GM18505 (cell line): Measurements from ENCODE around the gene TRNP1.

Experiments used
- ATAC-seq: cut with Tn5 transposase; IDR thresholded peaks from one replicate; pipeline ENCODE4 v1.9.1; 2021; ENCODE audit not compliant: unreplicated experiment
- POLR2A ChIP-seq: IDR thresholded peaks from 4 replicates; pipeline ENCODE4 v1.6.1; 2011; ENCODE audit warnings: borderline replicate concordance; ENCODE audit not compliant: insufficient read depth, insufficient read length; ENCODE audit errors: extremely low read depth

Gene TRNP1

DNA sequence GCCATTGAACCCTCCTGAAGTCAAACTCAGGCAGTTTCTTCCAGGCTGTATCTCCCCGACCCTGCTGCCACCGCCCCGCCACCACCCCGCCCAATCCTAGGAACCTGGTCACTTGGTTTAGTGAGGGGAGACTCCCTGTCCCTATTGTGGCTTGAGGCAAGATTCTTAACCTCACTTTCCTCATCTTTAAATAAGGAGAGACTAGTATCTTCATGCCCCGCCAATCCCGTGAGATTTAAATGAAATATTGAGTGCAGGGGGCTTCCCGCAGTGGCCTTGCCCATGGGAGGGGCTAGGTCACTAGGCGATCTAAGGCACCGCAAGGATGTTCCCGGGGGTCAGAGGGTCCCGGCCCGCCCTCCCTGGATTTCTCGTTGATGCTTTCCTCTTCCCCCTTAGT lies 34.2 kb upstream of the TRNP1 start:
- TF ChIP-seq POLR2A, result no peak
- no peak for ATAC-seq

DNA sequence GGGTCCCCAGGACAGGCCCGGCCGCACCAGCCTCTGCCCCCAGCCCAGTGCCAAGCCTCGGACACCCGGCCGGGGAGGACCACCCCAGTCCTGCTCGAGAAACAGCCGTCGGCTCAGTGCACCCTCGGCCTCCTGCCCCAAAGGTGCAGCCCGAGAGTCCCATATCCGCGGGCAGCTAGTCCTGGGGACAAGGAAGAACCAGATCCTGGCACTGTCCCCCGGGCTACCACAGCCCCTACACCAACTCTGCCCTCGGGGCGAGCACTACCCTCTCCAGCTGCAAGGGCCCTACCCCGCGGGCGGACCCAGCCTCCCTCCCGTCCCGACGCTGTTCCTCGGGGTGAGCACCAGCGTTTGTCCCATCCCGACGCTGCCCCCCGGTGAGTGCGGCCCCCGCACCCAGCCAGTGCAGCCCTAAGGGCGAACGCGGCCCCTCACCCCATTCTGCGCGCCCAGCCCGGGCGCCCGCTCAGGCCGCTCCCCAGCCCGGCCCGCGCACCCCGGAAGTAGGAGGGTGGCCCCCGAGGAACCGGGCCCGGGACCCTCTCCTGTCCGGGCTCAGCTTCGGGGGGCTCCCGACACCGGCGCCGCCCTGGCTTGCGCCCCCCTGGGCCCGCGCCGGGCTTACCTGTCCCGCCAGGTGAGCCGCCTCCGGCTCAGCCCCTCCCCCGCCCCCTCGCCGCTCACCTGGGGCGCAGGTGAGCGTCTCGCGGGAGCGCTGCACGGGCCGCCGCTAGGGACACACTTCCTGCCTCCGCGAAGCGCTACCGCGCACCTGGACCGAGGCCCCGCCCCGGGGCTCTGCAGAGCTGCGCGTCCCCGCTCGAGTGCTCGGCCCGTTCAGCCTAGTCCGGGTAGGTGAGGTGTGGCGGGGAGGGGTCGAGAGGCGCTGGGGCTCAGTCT lies 33.5 kb upstream of the TRNP1 start, which contains the start of gene KDF1:
Gene KDF1 (minus strand): TSS at position 747 of the 903 bp plus-strand sequence. CDS start 8,088 bp downstream, outside the sequence.
- TF ChIP-seq POLR2A, result no peak
- ATAC-seq, result no peak

DNA sequence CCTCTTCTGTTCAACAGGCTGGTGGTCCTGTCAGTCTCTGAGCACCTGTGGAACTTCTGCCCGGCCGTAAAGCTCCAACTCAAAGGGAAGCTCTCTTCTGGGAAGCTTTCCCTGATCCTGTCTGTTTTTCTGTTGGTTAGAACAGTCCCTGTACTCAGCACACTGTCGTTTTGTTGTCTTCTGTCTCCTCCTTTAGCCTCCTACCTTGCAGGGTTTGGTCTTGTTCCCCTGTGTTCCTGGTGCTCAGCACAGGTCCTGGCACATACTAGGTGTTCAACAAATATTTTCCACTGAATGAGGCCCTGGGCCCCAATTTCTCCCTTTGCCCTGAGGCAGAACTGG lies 32.9 kb upstream of the TRNP1 start:
- ATAC-seq, result no peak
- no peak for TF ChIP-seq POLR2A

DNA sequence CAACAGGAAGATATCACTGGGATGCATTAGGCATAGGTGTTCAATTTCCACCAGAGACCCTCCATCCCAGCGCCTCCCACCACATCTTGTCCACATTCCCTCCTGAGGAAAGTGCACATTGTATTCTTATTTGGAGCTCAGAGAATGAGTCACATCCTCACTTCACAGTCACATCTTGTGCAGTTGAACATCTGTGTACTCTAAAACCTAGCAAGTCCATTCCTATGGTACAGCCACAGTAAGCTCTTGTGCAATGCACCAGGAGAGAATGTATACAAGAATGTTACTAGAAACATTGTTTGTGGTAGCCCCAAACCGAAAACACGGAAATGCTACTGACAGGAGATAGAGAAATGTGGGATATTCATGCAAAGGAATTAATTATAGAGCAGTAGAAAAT lies 31.7 kb upstream of the TRNP1 start:
- TF ChIP-seq POLR2A, result no peak
- no peak for ATAC-seq

DNA sequence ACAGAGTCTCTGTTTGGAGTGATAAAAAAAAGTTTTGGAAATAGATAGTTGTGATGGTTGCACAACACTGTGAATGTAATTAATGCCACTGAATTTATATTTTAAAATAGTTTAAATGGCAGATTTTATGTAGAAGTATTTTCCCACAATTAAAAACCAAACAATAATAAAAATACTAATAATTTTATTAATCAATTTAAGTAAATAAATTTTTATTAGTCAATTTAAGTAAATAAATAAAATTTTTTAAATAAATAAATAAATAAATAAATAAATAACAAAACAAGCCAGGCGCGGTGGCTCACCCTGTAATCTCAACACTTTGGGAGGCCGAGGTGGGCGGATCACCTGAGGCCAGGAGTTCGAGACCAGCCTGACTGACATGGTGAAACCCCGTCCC lies 28.3 kb upstream of the TRNP1 start:
- ATAC-seq, result no peak
- no peak for TF ChIP-seq POLR2A

DNA sequence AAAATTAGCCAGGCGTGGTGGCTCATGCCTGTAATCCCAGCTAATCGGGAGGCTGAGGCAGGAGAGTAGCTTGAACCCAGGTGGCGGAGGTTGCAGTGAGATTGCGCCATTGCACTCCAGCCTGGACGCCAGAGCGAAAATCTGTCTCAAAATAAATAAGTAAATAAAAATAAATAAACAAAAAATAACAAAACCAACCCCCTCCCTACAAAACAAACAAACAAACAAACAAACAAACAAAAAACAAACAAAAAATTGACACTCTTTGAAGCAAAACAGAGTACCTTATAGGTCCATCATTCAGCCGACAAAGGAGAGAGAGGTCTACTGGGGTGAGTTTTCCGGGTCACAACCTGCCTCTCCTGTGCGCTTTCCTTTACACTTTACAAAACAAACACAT lies 27.9 kb upstream of the TRNP1 start:
- ATAC-seq, result no peak

DNA sequence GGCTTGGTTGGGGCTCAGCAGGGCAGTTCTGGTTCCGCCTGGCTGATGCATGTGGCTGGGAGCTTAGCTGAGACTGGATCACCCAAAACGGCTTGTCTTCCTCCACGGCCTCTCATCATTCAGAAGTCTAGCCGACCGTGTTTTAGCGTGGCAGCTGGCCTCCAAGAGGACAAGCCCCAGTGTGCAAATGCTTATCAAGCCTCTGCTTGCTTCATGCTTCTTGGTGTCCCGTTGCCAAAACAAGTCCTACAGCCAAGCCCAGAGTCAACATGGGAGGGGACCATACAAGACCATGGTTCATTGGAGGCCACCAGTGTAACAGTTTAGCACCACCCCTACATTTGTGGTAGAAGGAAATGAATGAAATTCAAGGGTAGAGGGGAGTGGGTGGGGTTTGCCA lies 22.7 kb upstream of the TRNP1 start:
- TF ChIP-seq POLR2A, result no peak
- ATAC-seq, result no peak

More for the DNA sequence above, 27.9 kb upstream of the TRNP1 start:
- no peak for TF ChIP-seq POLR2A

DNA sequence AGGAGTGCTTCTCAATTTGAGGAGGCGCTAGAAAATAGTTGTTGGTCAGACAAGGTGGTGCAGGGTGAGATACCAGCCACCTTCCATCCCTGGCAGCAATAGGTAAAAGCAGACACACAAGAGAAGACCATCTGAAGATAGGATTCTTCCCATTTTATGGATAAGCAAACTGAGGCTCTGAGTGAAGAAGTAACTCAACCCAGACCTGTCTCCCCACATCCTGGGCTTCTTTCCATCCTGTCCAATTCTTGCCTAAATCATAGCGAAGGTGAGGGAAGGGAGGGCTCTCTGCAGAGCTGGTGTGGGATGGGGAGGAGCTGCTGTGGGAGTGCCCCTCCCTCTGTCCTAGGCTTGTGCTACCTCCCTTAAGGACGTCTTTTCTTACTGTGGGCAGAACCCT lies 21.9 kb upstream of the TRNP1 start:
- TF ChIP-seq POLR2A, result no peak
- no peak for ATAC-seq

DNA sequence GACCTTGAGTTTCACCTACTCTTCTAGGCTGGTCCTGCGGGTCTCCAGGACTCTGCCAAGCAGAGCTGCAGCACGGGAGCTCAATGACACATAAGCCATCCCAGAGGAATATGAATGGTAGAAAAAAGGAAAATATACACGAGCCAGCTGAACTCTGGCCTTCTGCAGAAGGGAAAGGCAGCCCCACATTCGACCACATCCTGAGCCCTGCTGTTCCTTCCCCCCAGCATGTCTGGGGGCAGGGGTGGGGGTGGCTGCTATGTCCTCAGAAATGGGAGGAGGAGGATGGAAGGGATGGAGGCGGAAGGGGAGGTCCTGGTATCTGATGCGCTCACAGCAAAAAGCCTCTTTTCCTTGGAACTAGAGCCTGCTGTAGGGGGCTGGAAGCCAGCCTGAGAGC lies 21.1 kb upstream of the TRNP1 start:
- no peak for ATAC-seq
- no peak for TF ChIP-seq POLR2A

DNA sequence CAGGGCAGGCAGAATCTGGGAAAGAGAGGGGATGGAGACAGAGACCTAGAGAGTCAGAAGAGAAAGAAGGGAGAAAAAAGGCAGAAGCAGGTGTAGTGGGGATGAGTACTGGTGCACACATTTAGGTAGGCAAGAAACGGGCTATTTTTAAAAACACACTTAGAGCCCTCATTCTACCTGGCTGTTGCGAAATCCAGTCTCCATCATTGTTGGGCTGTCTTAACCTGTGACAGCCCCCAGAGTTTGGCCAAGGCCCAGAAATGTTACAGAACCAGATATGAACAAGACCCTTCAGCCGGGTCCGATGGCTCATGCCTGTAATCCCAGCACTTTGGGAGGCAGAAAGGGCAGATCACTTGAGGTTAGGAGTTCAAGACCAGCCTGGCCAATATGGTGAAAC lies 20.7 kb upstream of the TRNP1 start:
- TF ChIP-seq POLR2A, result no peak
- no peak for ATAC-seq

DNA sequence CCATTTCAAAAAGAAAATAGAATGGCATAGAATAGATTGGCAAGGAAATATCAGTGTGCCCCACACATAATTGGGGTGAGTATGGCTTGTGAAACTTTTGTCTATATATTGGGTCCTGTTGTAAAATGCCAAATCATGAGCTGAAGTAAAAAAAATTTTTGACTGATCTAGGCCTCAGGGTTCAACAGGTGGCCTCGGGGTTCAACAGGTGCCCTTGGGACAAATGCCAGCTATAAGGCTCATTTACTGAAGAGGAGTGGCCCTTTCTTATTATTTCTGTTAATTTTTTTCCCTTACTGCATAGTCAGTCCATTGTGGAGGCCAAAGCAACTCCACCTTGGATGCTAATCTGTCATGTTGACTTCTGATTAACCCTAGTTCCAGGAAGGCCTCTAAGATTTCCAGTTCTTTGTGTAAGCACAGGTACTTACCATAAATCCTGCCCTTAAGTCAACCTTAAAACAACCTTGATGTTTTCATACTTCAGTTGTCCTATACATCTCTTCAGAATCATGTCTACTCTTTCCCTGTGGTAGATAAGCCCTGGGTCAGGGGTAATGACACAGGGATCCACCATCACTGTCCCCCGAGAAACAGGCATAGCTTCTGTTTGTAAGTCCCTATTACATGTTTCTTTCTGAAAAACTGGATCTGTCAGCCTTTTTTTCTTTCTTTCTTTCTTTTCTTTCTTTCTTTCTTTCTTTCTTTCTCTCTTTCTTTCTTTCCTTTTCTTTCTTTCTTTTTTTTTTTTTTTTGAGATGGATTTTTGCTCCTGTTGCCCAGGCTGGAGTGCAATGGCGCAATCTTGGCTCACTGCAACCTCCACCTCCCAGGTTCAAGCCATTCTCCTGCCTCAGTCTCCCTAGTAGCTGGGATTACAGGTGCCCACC lies 16.6 kb upstream of the TRNP1 start:
- no peak for ATAC-seq
- TF ChIP-seq POLR2A, result no peak

DNA sequence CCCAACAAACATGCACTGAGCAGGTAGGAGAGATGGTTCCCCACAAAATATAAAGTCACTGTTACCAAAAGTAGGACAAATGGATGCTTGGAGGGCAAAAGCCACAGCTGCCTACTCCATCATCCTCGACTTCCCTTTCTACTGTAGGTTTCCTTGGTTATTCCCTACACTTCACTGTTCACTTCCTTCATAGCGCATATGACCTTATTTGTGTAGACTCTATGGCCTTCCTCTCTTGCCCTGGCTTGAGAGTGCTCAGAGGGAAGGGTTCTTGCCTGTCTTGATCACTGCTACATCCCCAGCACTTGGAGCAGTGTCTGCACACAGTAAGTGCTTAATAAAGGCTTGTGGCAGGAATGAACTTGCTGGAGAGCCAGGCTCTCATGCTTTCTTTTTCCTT lies 14.6 kb upstream of the TRNP1 start:
- TF ChIP-seq POLR2A, result no peak
- ATAC-seq, result no peak

DNA sequence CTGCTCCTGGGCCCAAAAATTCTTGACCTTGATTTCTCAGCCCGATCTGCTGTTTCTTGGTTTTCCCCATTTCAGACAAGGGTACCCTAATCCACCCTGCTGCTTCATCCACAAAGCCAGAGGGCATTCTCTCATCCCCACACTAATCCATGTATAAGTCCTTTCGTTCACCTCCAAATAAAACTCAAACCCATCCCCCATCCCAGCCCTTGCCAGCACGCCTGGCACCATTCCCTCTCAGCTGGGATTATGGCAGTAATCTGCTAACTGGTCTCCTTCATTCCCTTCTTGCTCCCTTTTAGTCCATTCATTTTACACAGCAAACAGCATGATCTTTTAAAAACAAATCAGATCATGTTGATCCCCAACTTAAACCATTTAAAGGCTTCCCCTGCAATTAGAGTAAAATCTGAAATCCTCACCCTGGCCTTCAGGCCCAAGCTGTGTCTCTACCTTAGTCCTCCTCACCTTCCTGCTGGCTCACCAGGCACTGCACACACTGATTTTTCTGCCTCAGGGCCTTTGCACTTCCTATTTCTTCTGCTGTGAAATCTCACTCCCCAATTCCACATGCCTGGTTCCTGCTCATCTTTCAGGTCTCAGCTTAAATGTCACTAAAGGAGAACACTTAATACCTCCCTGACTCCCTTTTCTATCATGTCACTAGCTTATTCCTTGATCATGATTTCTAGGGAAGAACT lies 12.2 kb upstream of the TRNP1 start:
- no peak for TF ChIP-seq POLR2A
- no peak for ATAC-seq
